Ecto neural progenitor cell (in vitro differentiated cells): ENCODE measurements around the gene AUTS2.

Source experiments
- DNase-seq: peaks from one replicate; pipeline ENCODE4 v3.0.0-alpha.2; 2018; ENCODE audit warnings: low spot score

The AUTS2 gene

GRCh38 chr7:70421319-70421718 is 823.0 kb downstream of the AUTS2 start:
- DNase-seq = no peak

GRCh38 chr7:70426249-70426880 is 828.1 kb downstream of the AUTS2 start:
- no peak for DNase-seq

GRCh38 chr7:70432567-70433001 is 834.3 kb downstream of the AUTS2 start:
- no peak for DNase-seq

- no peak for DNase-seq
Measured at GRCh38 chr7:70434376-70434775, 836.1 kb downstream of the AUTS2 start.

- no peak for DNase-seq
Measured at GRCh38 chr7:70434821-70435220, 836.5 kb downstream of the AUTS2 start.

GRCh38 chr7:70435634-70436033 is 837.4 kb downstream of the AUTS2 start:
- no peak for DNase-seq

GRCh38 chr7:70436790-70437350 is 838.6 kb downstream of the AUTS2 start:
- DNase-seq = no peak

- no peak for DNase-seq
Measured at GRCh38 chr7:70439651-70440050, 841.4 kb downstream of the AUTS2 start.

- no peak for DNase-seq
Measured at GRCh38 chr7:70446448-70447143, 848.3 kb downstream of the AUTS2 start.

- DNase-seq = no peak
Measured at GRCh38 chr7:70448312-70448906, 850.1 kb downstream of the AUTS2 start.

- DNase-seq = no peak
Measured at GRCh38 chr7:70450731-70451130, 852.5 kb downstream of the AUTS2 start.

- DNase-seq = no peak
Measured at GRCh38 chr7:70455925-70456324, 857.6 kb downstream of the AUTS2 start.

GRCh38 chr7:70456719-70457118 is 858.4 kb downstream of the AUTS2 start:
- DNase-seq = no peak

- DNase-seq = no peak
Measured at GRCh38 chr7:70457482-70457881, 859.2 kb downstream of the AUTS2 start.

GRCh38 chr7:70457883-70458680 is 859.8 kb downstream of the AUTS2 start:
- DNase-seq = no peak

GRCh38 chr7:70458745-70459144 is 860.5 kb downstream of the AUTS2 start:
- no peak for DNase-seq

GRCh38 chr7:70459546-70459945 is 861.3 kb downstream of the AUTS2 start:
- no peak for DNase-seq

- no peak for DNase-seq
Measured at GRCh38 chr7:70460071-70460470, 861.8 kb downstream of the AUTS2 start.

GRCh38 chr7:70460562-70460961 is 862.3 kb downstream of the AUTS2 start:
- DNase-seq = no peak

GRCh38 chr7:70463352-70463938 is 865.2 kb downstream of the AUTS2 start:
- DNase-seq = no peak

GRCh38 chr7:70466725-70467364 is 868.6 kb downstream of the AUTS2 start:
- no peak for DNase-seq
